Measurements from ENCODE around the gene DNASE1.
"Not testable (repeated sequence)": the region's sequence is repeated elsewhere in the genome, so short reads cannot be mapped to it uniquely, and the experiment has no call there.

Gene DNASE1

GRCh38 chr16:3655396-3656159 lies 1.1 kb downstream of the DNASE1 start:
- Histone ChIP-seq H3K27ac (ENCODE audit: low read depth, low read length) (no peak overlapping the region), H3K79me2 (ENCODE audit: control insufficient read depth, insufficient read depth, low read length, poor library complexity) (no peaks in the 10 kb centered on the region), H2AFZ (ENCODE audit: insufficient read depth, low read length, poor library complexity) (no peak overlapping the region), H4K12ac (ENCODE audit: low read depth, low read length) (no peak overlapping the region), H3K23ac (ENCODE audit: low read length) (no peak overlapping the region), H2BK5ac (ENCODE audit: low read depth, low read length, poor library complexity) (no peak overlapping the region), H3K9me3 (ENCODE audit: insufficient read depth, low read depth, low read length) (no peaks in the 10 kb centered on the region), H3K27me3 (ENCODE audit: insufficient read depth, low read length) (no peaks in the 10 kb centered on the region), H2BK120ac (ENCODE audit: insufficient read depth, low read length, poor library complexity) (no peak overlapping the region), H3K9ac (ENCODE audit: low read length) (no peak overlapping the region), H2AK5ac (ENCODE audit: low read length) (no peak overlapping the region), H4K91ac (ENCODE audit: low read depth, low read length) (no peak overlapping the region), H2BK12ac (ENCODE audit: low read length) (no peak overlapping the region), H3K79me1 (ENCODE audit: low read length) (no peaks in the 10 kb centered on the region), H3K4me3 (ENCODE audit: low read depth, low read length) (no peak overlapping the region), H3K36me3 (ENCODE audit: control insufficient read depth in 1 of 2, insufficient read depth in 2 of 2, low read length in 2 of 2) (peaks cover 57 to 58% of the 10 kb centered on the region in 2 experiments), H3K18ac (ENCODE audit: low read length) (no peak overlapping the region), H3K14ac (ENCODE audit: low read length) (no peak overlapping the region), H3K4me1 (ENCODE audit: control insufficient read depth in 1 of 2, insufficient read depth in 2 of 2, low read length in 2 of 2) (peaks cover 2 to 8% of the 10 kb centered on the region in 2 experiments), H3K4ac (ENCODE audit: low read depth, low read length) (no peak overlapping the region), H4K8ac (ENCODE audit: low read depth, low read length) (no peak overlapping the region), H3K4me2 (ENCODE audit: low read length) (no peak overlapping the region)
- DNase-seq = no peak
- no CpG with 5 or more reads among the region's 21 CpGs for WGBS (ENCODE audit: extremely low coverage, insufficient coverage, insufficient read length)

- not testable (repeated sequence) for DNase-seq; H3K9ac ChIP-seq (ENCODE audit: low read length); H4K91ac ChIP-seq (ENCODE audit: low read depth, low read length); H3K4me1 ChIP-seq (ENCODE audit: control insufficient read depth in 1 of 2, insufficient read depth in 2 of 2, low read length in 2 of 2); H3K14ac ChIP-seq (ENCODE audit: low read length); H3K4me2 ChIP-seq (ENCODE audit: low read length); H2BK120ac ChIP-seq (ENCODE audit: insufficient read depth, low read length, poor library complexity); H3K27me3 ChIP-seq (ENCODE audit: insufficient read depth, low read length); H3K27ac ChIP-seq (ENCODE audit: low read depth, low read length); H2AK5ac ChIP-seq (ENCODE audit: low read length); H3K4ac ChIP-seq (ENCODE audit: low read depth, low read length); H4K8ac ChIP-seq (ENCODE audit: low read depth, low read length); H4K12ac ChIP-seq (ENCODE audit: low read depth, low read length); H3K18ac ChIP-seq (ENCODE audit: low read length); H3K23ac ChIP-seq (ENCODE audit: low read length); H2BK12ac ChIP-seq (ENCODE audit: low read length); H3K79me1 ChIP-seq (ENCODE audit: low read length); H2AFZ ChIP-seq (ENCODE audit: insufficient read depth, low read length, poor library complexity); H2BK5ac ChIP-seq (ENCODE audit: low read depth, low read length, poor library complexity); H3K9me3 ChIP-seq (ENCODE audit: insufficient read depth, low read depth, low read length); H3K4me3 ChIP-seq (ENCODE audit: low read depth, low read length); H3K79me2 ChIP-seq (ENCODE audit: control insufficient read depth, insufficient read depth, low read length, poor library complexity)
- H3K36me3 ChIP-seq (ENCODE audit: control insufficient read depth in 1 of 2, insufficient read depth in 2 of 2, low read length in 2 of 2) = peaks cover 55 to 56% of the 10 kb centered on the region in 2 experiments
- no CpG with 5 or more reads among the region's 10 CpGs for WGBS (ENCODE audit: extremely low coverage, insufficient coverage, insufficient read length)
These were observed 1.6 kb downstream of the DNASE1 start for GRCh38 chr16:3656160-3656490.

GRCh38 chr16:3656491-3657468 lies 2.3 kb downstream of the DNASE1 start:
- DNase-seq = peak; percentile 98 to 99

GRCh38 chr16:3659251-3659650 lies 4.8 kb downstream of the DNASE1 start:
- Histone ChIP-seq H3K9me3 (ENCODE audit: insufficient read depth, low read depth, low read length) (no peaks in the 10 kb centered on the region), H3K27ac (ENCODE audit: low read depth, low read length) (no peak overlapping the region), H3K23ac (ENCODE audit: low read length) (no peak overlapping the region), H4K8ac (ENCODE audit: low read depth, low read length) (no peak overlapping the region), H3K14ac (ENCODE audit: low read length) (no peak overlapping the region), H3K36me3 (ENCODE audit: control insufficient read depth in 1 of 2, insufficient read depth in 2 of 2, low read length in 2 of 2) (peaks cover 69 to 72% of the 10 kb centered on the region in 2 experiments), H3K9ac (ENCODE audit: low read length) (no peak overlapping the region), H4K12ac (ENCODE audit: low read depth, low read length) (no peak overlapping the region), H3K79me1 (ENCODE audit: low read length) (no peaks in the 10 kb centered on the region), H2AFZ (ENCODE audit: insufficient read depth, low read length, poor library complexity) (no peak overlapping the region), H2BK120ac (ENCODE audit: insufficient read depth, low read length, poor library complexity) (no peak overlapping the region), H3K79me2 (ENCODE audit: control insufficient read depth, insufficient read depth, low read length, poor library complexity) (no peaks in the 10 kb centered on the region), H3K4me2 (ENCODE audit: low read length) (no peak overlapping the region), H3K4me1 (ENCODE audit: control insufficient read depth in 1 of 2, insufficient read depth in 2 of 2, low read length in 2 of 2) (peaks cover 2 to 6% of the 10 kb centered on the region in 2 experiments), H2AK5ac (ENCODE audit: low read length) (no peak overlapping the region), H3K18ac (ENCODE audit: low read length) (no peak overlapping the region), H2BK12ac (ENCODE audit: low read length) (no peak overlapping the region), H2BK5ac (ENCODE audit: low read depth, low read length, poor library complexity) (no peak overlapping the region), H3K27me3 (ENCODE audit: insufficient read depth, low read length) (no peaks in the 10 kb centered on the region), H3K4me3 (ENCODE audit: low read depth, low read length) (no peak overlapping the region), H4K91ac (ENCODE audit: low read depth, low read length) (no peak overlapping the region), H3K4ac (ENCODE audit: low read depth, low read length) (no peak overlapping the region)
- DNase-seq = no peak
- WGBS (ENCODE audit: extremely low coverage, insufficient coverage, insufficient read length) = no CpG with 5 or more reads among the region's 3 CpGs

More at GRCh38 chr16:3656491-3657468, 2.3 kb downstream of the DNASE1 start:
- no peak overlapping the region for H4K8ac ChIP-seq (ENCODE audit: low read depth, low read length)
- no peak overlapping the region for H2BK5ac ChIP-seq (ENCODE audit: low read depth, low read length, poor library complexity)
- H3K23ac ChIP-seq (ENCODE audit: low read length) = no peak overlapping the region
- no peak overlapping the region for H3K4me2 ChIP-seq (ENCODE audit: low read length)
- no peak overlapping the region for H3K4me3 ChIP-seq (ENCODE audit: low read depth, low read length)
- H4K12ac ChIP-seq (ENCODE audit: low read depth, low read length) = no peak overlapping the region
- no peak overlapping the region for H3K4ac ChIP-seq (ENCODE audit: low read depth, low read length)
- H4K91ac ChIP-seq (ENCODE audit: low read depth, low read length) = no peak overlapping the region
- H3K18ac ChIP-seq (ENCODE audit: low read length) = no peak overlapping the region
- H3K4me1 ChIP-seq (ENCODE audit: control insufficient read depth in 1 of 2, insufficient read depth in 2 of 2, low read length in 2 of 2) = peaks cover 2 to 8% of the 10 kb centered on the region in 2 experiments
- H3K9ac ChIP-seq (ENCODE audit: low read length) = no peak overlapping the region
- H3K9me3 ChIP-seq (ENCODE audit: insufficient read depth, low read depth, low read length) = no peaks in the 10 kb centered on the region
- no peaks in the 10 kb centered on the region for H3K79me1 ChIP-seq (ENCODE audit: low read length)
- H3K27ac ChIP-seq (ENCODE audit: low read depth, low read length) = no peak overlapping the region
- H3K14ac ChIP-seq (ENCODE audit: low read length) = no peak overlapping the region
- no peak overlapping the region for H2BK12ac ChIP-seq (ENCODE audit: low read length)
- peaks cover 55 to 56% of the 10 kb centered on the region in 2 experiments for H3K36me3 ChIP-seq (ENCODE audit: control insufficient read depth in 1 of 2, insufficient read depth in 2 of 2, low read length in 2 of 2)
- H2AK5ac ChIP-seq (ENCODE audit: low read length) = no peak overlapping the region
- H2BK120ac ChIP-seq (ENCODE audit: insufficient read depth, low read length, poor library complexity) = no peak overlapping the region
- no peaks in the 10 kb centered on the region for H3K27me3 ChIP-seq (ENCODE audit: insufficient read depth, low read length)
- H3K79me2 ChIP-seq (ENCODE audit: control insufficient read depth, insufficient read depth, low read length, poor library complexity) = no peaks in the 10 kb centered on the region
- no CpG with 5 or more reads among the region's 42 CpGs for WGBS (ENCODE audit: extremely low coverage, insufficient coverage, insufficient read length)
- H2AFZ ChIP-seq (ENCODE audit: insufficient read depth, low read length, poor library complexity) = no peak overlapping the region

All from trophoblast cell (in vitro differentiated cells and primary cell).